ENCODE measurements around the gene ASTN1.

The ASTN1 gene

DNA sequence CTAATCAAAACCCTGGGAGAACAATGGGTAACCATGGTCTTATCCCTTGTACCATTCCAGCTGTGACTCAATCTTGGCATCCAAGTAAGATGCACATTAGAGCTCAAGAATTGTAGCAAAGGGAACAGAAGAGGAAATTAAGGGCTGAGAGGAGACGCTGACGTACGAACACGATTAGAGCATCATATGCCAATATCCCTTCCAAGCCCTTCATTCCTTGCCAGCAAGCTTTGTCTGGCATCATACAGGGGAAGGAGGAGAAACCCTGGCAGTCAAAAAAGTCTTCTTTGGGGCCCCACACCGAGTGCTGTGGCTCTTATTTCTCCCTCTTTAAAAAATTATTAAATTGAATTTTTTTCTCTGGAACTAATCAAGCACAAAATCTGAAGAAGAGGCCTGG lies 120.9 kb downstream of the ASTN1 start:
- Histone ChIP-seq H3K27ac (no peak overlapping the region), H3K4me1 (ENCODE audit: low read depth, poor library complexity, severe bottlenecking) (no peaks in the 10 kb centered on the region), H3K36me3 (ENCODE audit: insufficient read depth) (no peaks in the 10 kb centered on the region), H3K79me2 (ENCODE audit: insufficient read depth, low read depth) (no peaks in the 10 kb centered on the region), H3K27me3 (ENCODE audit: insufficient read depth, low read depth) (no peaks in the 10 kb centered on the region), H4K20me1 (ENCODE audit: insufficient read depth) (no peaks in the 10 kb centered on the region), H3K9ac (no peak overlapping the region), H3K4me3 (IDR thresholded peaks at IDR 0.05; ENCODE audit: insufficient read depth, low read depth, low read length) (no peak overlapping the region), H3K4me2 (no peak overlapping the region), H2AFZ (ENCODE audit: low read depth) (no peak overlapping the region)
- TF ChIP-seq, protein P1, sequence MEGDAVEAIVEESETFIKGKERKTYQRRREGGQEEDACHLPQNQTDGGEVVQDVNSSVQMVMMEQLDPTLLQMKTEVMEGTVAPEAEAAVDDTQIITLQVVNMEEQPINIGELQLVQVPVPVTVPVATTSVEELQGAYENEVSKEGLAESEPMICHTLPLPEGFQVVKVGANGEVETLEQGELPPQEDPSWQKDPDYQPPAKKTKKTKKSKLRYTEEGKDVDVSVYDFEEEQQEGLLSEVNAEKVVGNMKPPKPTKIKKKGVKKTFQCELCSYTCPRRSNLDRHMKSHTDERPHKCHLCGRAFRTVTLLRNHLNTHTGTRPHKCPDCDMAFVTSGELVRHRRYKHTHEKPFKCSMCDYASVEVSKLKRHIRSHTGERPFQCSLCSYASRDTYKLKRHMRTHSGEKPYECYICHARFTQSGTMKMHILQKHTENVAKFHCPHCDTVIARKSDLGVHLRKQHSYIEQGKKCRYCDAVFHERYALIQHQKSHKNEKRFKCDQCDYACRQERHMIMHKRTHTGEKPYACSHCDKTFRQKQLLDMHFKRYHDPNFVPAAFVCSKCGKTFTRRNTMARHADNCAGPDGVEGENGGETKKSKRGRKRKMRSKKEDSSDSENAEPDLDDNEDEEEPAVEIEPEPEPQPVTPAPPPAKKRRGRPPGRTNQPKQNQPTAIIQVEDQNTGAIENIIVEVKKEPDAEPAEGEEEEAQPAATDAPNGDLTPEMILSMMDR (conservative IDR thresholded peaks at IDR 0.05; ENCODE audit: low read depth, low read length) = no peak

DNA sequence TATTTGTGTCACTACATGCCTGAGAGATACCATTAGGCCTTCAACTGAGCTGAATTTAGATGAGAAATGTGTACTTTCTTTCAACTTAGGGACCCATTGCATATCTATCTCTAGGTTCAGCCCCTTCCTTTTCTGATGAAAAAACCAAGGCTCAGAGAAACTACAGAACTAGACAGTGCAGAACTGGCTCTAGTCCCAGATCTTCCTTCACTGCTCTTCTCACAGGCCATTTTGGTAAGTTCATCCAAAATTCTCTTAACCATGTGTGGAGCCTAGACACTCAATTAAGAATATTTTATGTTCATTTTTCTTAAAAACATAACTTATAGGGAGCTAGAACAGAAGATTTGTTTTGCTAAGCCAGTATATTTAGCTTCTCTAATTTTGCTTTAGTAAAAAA lies 128.9 kb downstream of the ASTN1 start:
- Histone ChIP-seq H3K4me2 (no peak overlapping the region), H4K20me1 (ENCODE audit: insufficient read depth) (no peaks in the 10 kb centered on the region), H3K36me3 (ENCODE audit: insufficient read depth) (no peaks in the 10 kb centered on the region), H2AFZ (ENCODE audit: low read depth) (no peak overlapping the region), H3K27ac (no peak overlapping the region), H3K4me1 (ENCODE audit: low read depth, poor library complexity, severe bottlenecking) (no peaks in the 10 kb centered on the region), H3K9ac (no peak overlapping the region), H3K79me2 (ENCODE audit: insufficient read depth, low read depth) (no peaks in the 10 kb centered on the region), H3K27me3 (ENCODE audit: insufficient read depth, low read depth) (no peaks in the 10 kb centered on the region), H3K4me3 (IDR thresholded peaks at IDR 0.05; ENCODE audit: insufficient read depth, low read depth, low read length) (no peak overlapping the region)
- TF ChIP-seq, protein P1 (conservative IDR thresholded peaks at IDR 0.05; ENCODE audit: low read depth, low read length) = no peak

- no peaks in the 10 kb centered on the region for H3K36me3 ChIP-seq (ENCODE audit: insufficient read depth)
- TF ChIP-seq, protein P1 (conservative IDR thresholded peaks at IDR 0.05; ENCODE audit: low read depth, low read length) = no peak
- no peak overlapping the region for H3K4me2 ChIP-seq
- H3K4me3 ChIP-seq (IDR thresholded peaks at IDR 0.05; ENCODE audit: insufficient read depth, low read depth, low read length) = no peak overlapping the region
- H3K27me3 ChIP-seq (ENCODE audit: insufficient read depth, low read depth) = no peaks in the 10 kb centered on the region
- H3K79me2 ChIP-seq (ENCODE audit: insufficient read depth, low read depth) = no peaks in the 10 kb centered on the region
- H4K20me1 ChIP-seq (ENCODE audit: insufficient read depth) = no peaks in the 10 kb centered on the region
- H3K9ac ChIP-seq = no peak overlapping the region
- H3K4me1 ChIP-seq (ENCODE audit: low read depth, poor library complexity, severe bottlenecking) = no peaks in the 10 kb centered on the region
- no peak overlapping the region for H2AFZ ChIP-seq (ENCODE audit: low read depth)
- no peak overlapping the region for H3K27ac ChIP-seq
Observed at GRCh38 chr1:177033628-177034027, 130.9 kb downstream of the ASTN1 start.

- Histone ChIP-seq H3K4me1 (ENCODE audit: low read depth, poor library complexity, severe bottlenecking) (no peaks in the 10 kb centered on the region), H3K4me3 (IDR thresholded peaks at IDR 0.05; ENCODE audit: insufficient read depth, low read depth, low read length) (no peak overlapping the region), H3K36me3 (ENCODE audit: insufficient read depth) (no peaks in the 10 kb centered on the region), H3K4me2 (no peak overlapping the region), H3K79me2 (ENCODE audit: insufficient read depth, low read depth) (no peaks in the 10 kb centered on the region), H2AFZ (ENCODE audit: low read depth) (no peak overlapping the region), H3K27me3 (ENCODE audit: insufficient read depth, low read depth) (no peaks in the 10 kb centered on the region), H3K27ac (no peak overlapping the region), H4K20me1 (ENCODE audit: insufficient read depth) (no peaks in the 10 kb centered on the region), H3K9ac (no peak overlapping the region)
- TF ChIP-seq, protein P1 (conservative IDR thresholded peaks at IDR 0.05; ENCODE audit: low read depth, low read length) = no peak
Observed at GRCh38 chr1:177032434-177032833, 132.1 kb downstream of the ASTN1 start.
